ENCODE measurements around the gene ALOX5AP. TPM values are rescaled to one million over a fixed set of nuclear protein-coding genes. Genes with fewer than 3 reads are reported as not detected.

Gene ALOX5AP
- total RNA-seq, 4 donors from 2014 or later: 14.8 to 48.2 (median 17.2) TPM

- intact Hi-C loops (cut with DNase I): no loop called here
- no peaks in the 10 kb centered on the region for H3K27me3 ChIP-seq
- 88% methylated on average over 3 of the region's 3 CpGs for WGBS
Measured at GRCh38 chr13:30759748-30760147, 24.4 kb downstream of the ALOX5AP start.

GRCh38 chr13:30762643-30763042 lies 27.3 kb downstream of the ALOX5AP start:
- intact Hi-C loops (cut with DNase I): no loop called here
- no peak overlapping the region for H3K27ac ChIP-seq (replicated peaks in 1 of 4)
- H3K9me3 ChIP-seq: no peaks in the 10 kb centered on the region
- WGBS: 94% methylated on average over 4 of the region's 4 CpGs
- H3K27me3 ChIP-seq: no peaks in the 10 kb centered on the region
- H3K4me3 ChIP-seq: no peak overlapping the region
- H3K36me3 ChIP-seq: no peaks in the 10 kb centered on the region
- no peak for TF ChIP-seq POLR2A (IDR thresholded peaks at IDR 0.05; ENCODE audit: low read depth)
- TF ChIP-seq EP300 (IDR thresholded peaks at IDR 0.05): no peak
- no peak for TF ChIP-seq POLR2AphosphoS5 (IDR thresholded peaks at IDR 0.05)
- TF ChIP-seq CTCF (IDR thresholded peaks at IDR 0.05): no peak
- no peaks in the 10 kb centered on the region for H3K4me1 ChIP-seq
- DNase-seq (ENCODE audit: extremely low spot score): no peak

More at GRCh38 chr13:30759748-30760147, 24.4 kb downstream of the ALOX5AP start:
- Histone ChIP-seq H3K9me3 (no peaks in the 10 kb centered on the region), H3K36me3 (no peaks in the 10 kb centered on the region), H3K4me3 (no peak overlapping the region), H3K4me1 (no peaks in the 10 kb centered on the region), H3K27ac (replicated peaks in 1 of 4) (no peak overlapping the region)
- TF ChIP-seq CTCF (IDR thresholded peaks at IDR 0.05) (no peak), EP300 (IDR thresholded peaks at IDR 0.05) (no peak), POLR2AphosphoS5 (IDR thresholded peaks at IDR 0.05) (no peak), POLR2A (IDR thresholded peaks at IDR 0.05; ENCODE audit: low read depth) (no peak)
- DNase-seq (ENCODE audit: extremely low spot score): no peak

DNA sequence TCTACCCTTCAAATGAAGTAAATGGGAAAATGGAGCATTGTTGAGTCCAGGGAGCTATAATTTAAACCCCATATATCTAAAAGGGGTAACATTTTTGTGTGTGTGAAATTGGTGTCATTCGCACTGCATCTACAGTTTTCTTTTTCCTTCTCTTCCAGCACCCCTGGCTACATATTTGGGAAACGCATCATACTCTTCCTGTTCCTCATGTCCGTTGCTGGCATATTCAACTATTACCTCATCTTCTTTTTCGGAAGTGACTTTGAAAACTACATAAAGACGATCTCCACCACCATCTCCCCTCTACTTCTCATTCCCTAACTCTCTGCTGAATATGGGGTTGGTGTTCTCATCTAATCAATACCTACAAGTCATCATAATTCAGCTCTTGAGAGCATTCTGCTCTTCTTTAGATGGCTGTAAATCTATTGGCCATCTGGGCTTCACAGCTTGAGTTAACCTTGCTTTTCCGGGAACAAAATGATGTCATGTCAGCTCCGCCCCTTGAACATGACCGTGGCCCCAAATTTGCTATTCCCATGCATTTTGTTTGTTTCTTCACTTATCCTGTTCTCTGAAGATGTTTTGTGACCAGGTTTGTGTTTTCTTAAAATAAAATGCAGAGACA lies 28.6 kb downstream of the ALOX5AP start:
- intact Hi-C loops (cut with DNase I): no loop called here
- no peak for DNase-seq (ENCODE audit: extremely low spot score)

DNA sequence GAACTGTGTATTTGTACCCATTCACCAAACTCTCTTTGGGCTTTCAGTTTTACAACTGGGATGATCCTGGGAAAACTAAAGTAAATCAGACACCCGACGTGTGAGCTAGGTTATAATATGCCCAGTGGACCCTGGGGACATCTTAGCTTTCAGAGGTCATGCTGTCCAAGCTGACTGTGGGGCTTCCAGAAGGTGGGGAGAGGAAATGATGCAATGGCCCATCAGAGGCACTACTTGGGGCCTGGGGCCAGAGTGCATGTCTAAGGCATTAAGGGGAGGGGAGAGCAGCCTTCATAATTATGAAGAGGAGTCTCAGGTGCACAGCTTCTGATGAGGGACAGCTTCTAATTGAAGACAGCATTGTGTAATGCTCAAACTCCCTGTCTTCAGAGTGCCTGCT lies 30.9 kb downstream of the ALOX5AP start:
- H3K4me3 ChIP-seq: no peak overlapping the region
- WGBS: 79% methylated on average over 2 of the region's 2 CpGs
- H3K36me3 ChIP-seq: no peaks in the 10 kb centered on the region
- no peaks in the 10 kb centered on the region for H3K27me3 ChIP-seq
- no peak for DNase-seq (ENCODE audit: extremely low spot score)
- H3K4me1 ChIP-seq: no peaks in the 10 kb centered on the region
- no peaks in the 10 kb centered on the region for H3K9me3 ChIP-seq
- intact Hi-C loops (cut with DNase I): no loop called here
- H3K27ac ChIP-seq (replicated peaks in 1 of 4): no peak overlapping the region
- no peak for TF ChIP-seq EP300 (IDR thresholded peaks at IDR 0.05)
- no peak for TF ChIP-seq CTCF (IDR thresholded peaks at IDR 0.05)
- TF ChIP-seq POLR2AphosphoS5 (IDR thresholded peaks at IDR 0.05): no peak
- no peak for TF ChIP-seq POLR2A (IDR thresholded peaks at IDR 0.05; ENCODE audit: low read depth)

More for the DNA sequence above, 28.6 kb downstream of the ALOX5AP start:
- Histone ChIP-seq H3K27me3 (no peaks in the 10 kb centered on the region), H3K27ac (replicated peaks in 1 of 4) (no peak overlapping the region), H3K9me3 (no peaks in the 10 kb centered on the region), H3K4me1 (no peaks in the 10 kb centered on the region), H3K36me3 (no peaks in the 10 kb centered on the region), H3K4me3 (no peak overlapping the region)
- TF ChIP-seq POLR2A (IDR thresholded peaks at IDR 0.05; ENCODE audit: low read depth) (no peak), CTCF (IDR thresholded peaks at IDR 0.05) (no peak), POLR2AphosphoS5 (IDR thresholded peaks at IDR 0.05) (no peak), EP300 (IDR thresholded peaks at IDR 0.05) (no peak)
- WGBS: 79% methylated on average over 8 of the region's 8 CpGs

- Histone ChIP-seq H3K4me3 (no peak overlapping the region), H3K27me3 (no peaks in the 10 kb centered on the region), H3K4me1 (no peaks in the 10 kb centered on the region), H3K27ac (replicated peaks in 1 of 4) (no peak overlapping the region), H3K9me3 (no peaks in the 10 kb centered on the region), H3K36me3 (no peaks in the 10 kb centered on the region)
- no peak for DNase-seq (ENCODE audit: extremely low spot score)
- 93% methylated on average over 4 of the region's 4 CpGs for WGBS
- intact Hi-C loops (cut with DNase I): no loop called here
- TF ChIP-seq POLR2AphosphoS5 (IDR thresholded peaks at IDR 0.05): no peak
- TF ChIP-seq POLR2A (IDR thresholded peaks at IDR 0.05; ENCODE audit: low read depth): no peak
- TF ChIP-seq EP300 (IDR thresholded peaks at IDR 0.05): no peak
- no peak for TF ChIP-seq CTCF (IDR thresholded peaks at IDR 0.05)
Measured at GRCh38 chr13:30770929-30771328, 35.6 kb downstream of the ALOX5AP start.
